Thyroid gland (tissue), 4 donors: ENCODE results near the gene CCDC149. TPM values are rescaled to one million over a fixed set of nuclear protein-coding genes. Genes with fewer than 3 reads are reported as not detected.

ENCODE experiments used
- DNase-seq, 2 donors: peaks; one replicate each; pipeline ENCODE4 v3.0.0-alpha.2; 2019
- H3K27ac ChIP-seq, 3 donors: fragments of 200-600 bp; sonication (generic); 1 replicate in 2 of 3; 2 replicates in 1 of 3; pipeline ENCODE4 v1.5.1; 2016 to 2019; ENCODE audit warnings: mild to moderate bottlenecking in 1 of 3, moderate library complexity in 1 of 3
- H3K27me3 ChIP-seq: fragments of 200-600 bp; sonication (generic); one replicate; pipeline ENCODE4 v1.5.1; 2019
- H3K36me3 ChIP-seq, 2 donors: fragments of 200-600 bp; sonication (generic); one replicate each; pipeline ENCODE4 v1.5.1; 2016 to 2019
- H3K4me1 ChIP-seq, 2 donors: fragments of 200-600 bp; sonication (generic); one replicate each; pipeline ENCODE4 v1.5.1; 2017 to 2019
- H3K4me3 ChIP-seq, 3 donors: fragments of 200-600 bp; sonication (generic); replicated peaks in 1 of 3; 1 replicate in 2 of 3; 2 replicates in 1 of 3; pipeline ENCODE4 v1.5.1; 2016; ENCODE audit warnings: mild to moderate bottlenecking in 1 of 3
- H3K9me3 ChIP-seq: fragments of 200-600 bp; sonication (generic); one replicate; pipeline ENCODE4 v1.5.1; 2017
- POLR2A ChIP-seq, 2 donors: fragments of 450-650 bp; IDR thresholded peaks; one replicate each; pipeline ENCODE4 v1.6.1; 2017; ENCODE audit warnings: antibody characterized with exemption in 2 of 2, mild to moderate bottlenecking in 2 of 2, moderate library complexity in 1 of 2
- WGBS, 2 donors: methylation state at CpG; one replicate each; pipeline ENCODE4 v1.1.5; 2017; 5-methylcytosine and 5-hydroxymethylcytosine counted together
- intact Hi-C: fragments of 100-400 bp; cut with DNase I; formaldehyde crosslinking; loops from one replicate; pipeline ENCODE4 v1.15.1; 2023
- total RNA-seq, 4 donors: library from RNA; depleted of rRNA; stranded (reverse); fragments of >200 nt; gene quantifications; one replicate each; pipeline ENCODE4 v1.2.3, GENCODE V29; 2016
- TF ChIP-seq, protein P1 (sequence below), 6 experiments: fragments of 200-600 bp in 3 of 6; fragments of 450-650 bp in 3 of 6; sonication (generic) in 3 of 6; IDR thresholded peaks; one replicate each; pipeline ENCODE4 v1.5.1; 2016 to 2019; ENCODE audit warnings: antibody characterized with exemption in 6 of 6, mild to moderate bottlenecking in 2 of 6, inconsistent platforms in 1 of 6, moderate library complexity in 1 of 6

Gene CCDC149
- total RNA-seq, 4 donors from 2014 or later, result 19.3 to 29.2 (median 21.8) TPM

DNA sequence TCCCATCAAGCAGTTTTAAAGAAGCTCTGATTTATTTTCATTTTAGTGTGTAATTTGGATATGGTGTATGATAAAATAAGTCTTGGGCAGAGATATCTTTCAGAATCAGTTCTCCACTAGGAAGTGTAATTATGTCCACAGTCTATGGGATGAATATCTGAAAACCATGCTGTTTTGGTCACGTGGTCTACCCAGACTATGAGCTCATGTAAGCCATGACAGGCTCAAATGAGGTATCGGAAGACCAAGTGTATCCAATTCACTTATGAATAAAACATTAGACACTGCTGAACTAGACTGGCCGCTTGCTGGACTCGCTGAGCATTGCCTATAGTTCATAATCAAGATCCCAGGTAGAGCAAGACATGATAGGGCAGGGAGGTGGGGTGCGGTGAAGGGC is 66.9 kb downstream of the CCDC149 start:
- Histone ChIP-seq H3K27ac (no peak overlapping the region), H3K27me3 (no peaks in the 10 kb centered on the region), H3K4me1 (peaks cover 9 to 10% of the 10 kb centered on the region in 2 donors), H3K9me3 (no peaks in the 10 kb centered on the region), H3K4me3 (no peak overlapping the region), H3K36me3 (no peaks in the 10 kb centered on the region)
- intact Hi-C loops, result no loop called here
- no peak for TF ChIP-seq POLR2A (IDR thresholded peaks at IDR 0.05)
- TF ChIP-seq, protein P1, sequence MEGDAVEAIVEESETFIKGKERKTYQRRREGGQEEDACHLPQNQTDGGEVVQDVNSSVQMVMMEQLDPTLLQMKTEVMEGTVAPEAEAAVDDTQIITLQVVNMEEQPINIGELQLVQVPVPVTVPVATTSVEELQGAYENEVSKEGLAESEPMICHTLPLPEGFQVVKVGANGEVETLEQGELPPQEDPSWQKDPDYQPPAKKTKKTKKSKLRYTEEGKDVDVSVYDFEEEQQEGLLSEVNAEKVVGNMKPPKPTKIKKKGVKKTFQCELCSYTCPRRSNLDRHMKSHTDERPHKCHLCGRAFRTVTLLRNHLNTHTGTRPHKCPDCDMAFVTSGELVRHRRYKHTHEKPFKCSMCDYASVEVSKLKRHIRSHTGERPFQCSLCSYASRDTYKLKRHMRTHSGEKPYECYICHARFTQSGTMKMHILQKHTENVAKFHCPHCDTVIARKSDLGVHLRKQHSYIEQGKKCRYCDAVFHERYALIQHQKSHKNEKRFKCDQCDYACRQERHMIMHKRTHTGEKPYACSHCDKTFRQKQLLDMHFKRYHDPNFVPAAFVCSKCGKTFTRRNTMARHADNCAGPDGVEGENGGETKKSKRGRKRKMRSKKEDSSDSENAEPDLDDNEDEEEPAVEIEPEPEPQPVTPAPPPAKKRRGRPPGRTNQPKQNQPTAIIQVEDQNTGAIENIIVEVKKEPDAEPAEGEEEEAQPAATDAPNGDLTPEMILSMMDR (IDR thresholded peaks at IDR 0.05), result no peak
- no peak for DNase-seq
- WGBS, 2 donors, result 96 to 100% methylated on average over 5 of the region's 5 CpGs

- no peak overlapping the region for H3K4me3 ChIP-seq
- no peaks in the 10 kb centered on the region for H3K36me3 ChIP-seq
- TF ChIP-seq, protein P1 (IDR thresholded peaks at IDR 0.05), result no peak
- TF ChIP-seq POLR2A (IDR thresholded peaks at IDR 0.05), result no peak
- H3K27ac ChIP-seq, result no peak overlapping the region
- no peaks in the 10 kb centered on the region for H3K27me3 ChIP-seq
- intact Hi-C loops, result no loop called here
- WGBS, 2 donors, result 94 to 97% methylated on average over 8 of the region's 8 CpGs
- H3K4me1 ChIP-seq, result peaks cover 14 to 15% of the 10 kb centered on the region in 2 donors
- no peak for DNase-seq
- H3K9me3 ChIP-seq, result no peaks in the 10 kb centered on the region
Observed at GRCh38 chr4:24845132-24845531, 67.7 kb downstream of the CCDC149 start.

DNA sequence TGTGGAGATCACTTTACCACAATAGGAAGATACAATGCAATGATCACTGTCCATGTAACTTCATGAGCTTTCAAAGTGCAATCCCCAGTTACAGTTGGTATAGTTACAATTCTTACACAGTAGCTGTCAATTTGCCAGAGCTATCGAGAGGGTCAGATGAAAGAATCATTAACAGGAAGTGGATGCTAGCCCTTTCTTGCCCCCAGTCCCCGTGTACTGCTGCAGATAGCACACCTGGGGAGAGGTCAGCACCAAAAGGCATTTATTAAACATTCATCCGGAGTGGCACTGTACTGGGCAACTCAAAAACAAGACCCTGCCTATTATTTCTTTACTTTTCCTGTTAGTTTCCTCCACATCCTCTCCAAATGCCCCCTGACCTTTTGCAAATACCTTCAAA is 69.7 kb downstream of the CCDC149 start:
- Histone ChIP-seq H3K4me3 (no peak overlapping the region), H3K9me3 (no peaks in the 10 kb centered on the region), H3K27me3 (no peaks in the 10 kb centered on the region), H3K36me3 (no peaks in the 10 kb centered on the region), H3K27ac (no peak overlapping the region), H3K4me1 (peaks cover 14 to 15% of the 10 kb centered on the region in 2 donors)
- TF ChIP-seq POLR2A (IDR thresholded peaks at IDR 0.05), result no peak
- TF ChIP-seq, protein P1 (IDR thresholded peaks at IDR 0.05), result no peak
- WGBS, 2 donors, result 73 to 79% methylated on average over 3 of the region's 3 CpGs
- no peak for DNase-seq
- intact Hi-C loops, result no loop called here

DNA sequence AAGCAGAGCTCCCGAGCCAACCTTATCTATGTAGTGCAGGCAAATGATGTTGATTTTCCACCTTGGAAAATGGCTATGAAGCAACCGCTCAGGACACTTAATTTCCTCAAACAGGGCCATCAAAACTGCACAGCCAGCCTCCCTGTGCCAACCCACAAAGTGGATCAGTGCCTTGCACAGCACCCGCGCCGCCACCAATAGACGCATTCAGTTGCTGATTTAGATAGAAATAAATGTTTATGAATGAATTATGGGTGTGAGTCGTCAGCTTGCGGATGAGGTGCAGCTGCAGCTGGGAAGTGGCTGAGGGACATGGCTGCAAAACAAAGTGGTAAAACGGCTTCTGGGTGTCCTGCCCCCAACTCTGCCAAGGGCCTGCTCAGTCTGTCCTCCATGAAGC is 70.5 kb downstream of the CCDC149 start:
- H3K4me3 ChIP-seq, result no peak overlapping the region
- no peak for DNase-seq
- H3K9me3 ChIP-seq, result no peaks in the 10 kb centered on the region
- TF ChIP-seq, protein P1 (IDR thresholded peaks at IDR 0.05), result no peak
- TF ChIP-seq POLR2A (IDR thresholded peaks at IDR 0.05), result no peak
- intact Hi-C loops, result no loop called here
- no peak overlapping the region for H3K27ac ChIP-seq
- H3K27me3 ChIP-seq, result no peaks in the 10 kb centered on the region
- WGBS, 2 donors, result 94% methylated on average over 9 of the region's 9 CpGs
- H3K4me1 ChIP-seq, result peaks cover 14 to 15% of the 10 kb centered on the region in 2 donors
- no peaks in the 10 kb centered on the region for H3K36me3 ChIP-seq

DNA sequence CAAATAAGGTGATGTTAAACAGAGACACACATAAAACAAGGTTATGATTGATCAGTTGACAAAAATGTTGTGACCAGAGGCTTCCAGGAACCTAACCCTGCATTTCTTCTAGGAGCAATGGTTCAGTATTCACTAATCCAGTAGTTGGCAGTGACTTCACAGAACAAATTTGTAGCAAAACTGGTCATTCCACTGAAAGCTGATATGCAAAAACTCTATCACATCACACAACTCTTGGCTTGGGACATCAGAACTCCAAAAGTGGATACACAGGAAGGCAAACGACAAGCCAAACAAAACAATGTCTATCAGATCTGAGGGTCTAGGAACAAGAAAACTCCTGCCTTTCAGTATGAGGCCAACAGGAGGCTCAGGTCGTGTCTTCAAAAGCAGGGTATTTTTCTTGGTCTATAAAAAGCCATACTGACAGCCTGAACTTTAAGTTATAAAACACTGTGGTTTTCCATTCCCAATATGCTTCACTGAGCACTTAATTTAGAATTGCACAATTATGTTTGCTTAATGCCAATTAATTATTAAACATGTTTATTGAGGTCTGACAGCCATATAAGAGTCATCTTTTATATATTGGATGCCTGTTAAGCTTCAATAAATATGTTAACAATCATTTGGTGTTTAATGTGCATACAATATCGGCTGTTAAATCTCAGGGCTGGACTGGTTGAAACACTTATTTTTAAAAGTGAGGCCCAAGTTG is 71.9 kb downstream of the CCDC149 start:
- no peaks in the 10 kb centered on the region for H3K27me3 ChIP-seq
- H3K4me3 ChIP-seq, result no peak overlapping the region
- peak overlapping the region in 1 of 3 donors; percentile 49 for H3K27ac ChIP-seq
- TF ChIP-seq POLR2A (IDR thresholded peaks at IDR 0.05), result no peak
- TF ChIP-seq, protein P1 (IDR thresholded peaks at IDR 0.05), result no peak
- intact Hi-C loops, result no loop called here
- no peaks in the 10 kb centered on the region for H3K36me3 ChIP-seq
- peaks cover 14 to 15% of the 10 kb centered on the region in 2 donors for H3K4me1 ChIP-seq
- no peak for DNase-seq
- no peaks in the 10 kb centered on the region for H3K9me3 ChIP-seq
- 52 to 53% methylated on average over 3 of the region's 3 CpGs for WGBS, 2 donors
